NCI-H82 treated with DMSO at 0.1 percent for 48 hours (cell line): Measurements from ENCODE around the gene CTNND2.
"Not testable (repeated sequence)": the region's sequence is repeated elsewhere in the genome, so short reads cannot be mapped to it uniquely, and the experiment has no call there.

Experiments
- DNase-seq: peaks from one replicate; lab custom pipeline; 2025; ENCODE audit not compliant: unreplicated experiment; lab: John Stamatoyannopoulos, UW

CTNND2 gene

DNA sequence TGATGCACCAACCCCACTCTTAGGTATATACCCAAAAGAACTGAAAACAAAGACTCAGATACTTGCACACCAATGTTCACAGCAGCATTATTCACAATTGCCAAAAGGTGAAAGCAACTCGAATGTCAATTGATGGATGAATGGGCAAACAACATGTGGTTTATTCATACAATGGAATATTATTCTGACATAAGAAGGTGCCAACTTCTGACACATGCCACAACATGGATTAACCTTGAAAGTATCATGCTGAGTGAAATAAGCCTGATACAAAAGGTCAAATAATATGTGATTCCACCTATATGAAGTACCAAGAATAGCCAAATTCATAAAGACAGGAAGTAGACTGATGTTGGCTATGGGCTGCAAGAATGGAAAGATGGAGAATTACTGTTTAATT is 35.0 kb downstream of the CTNND2 start:
- DNase-seq, result no peak

DNA sequence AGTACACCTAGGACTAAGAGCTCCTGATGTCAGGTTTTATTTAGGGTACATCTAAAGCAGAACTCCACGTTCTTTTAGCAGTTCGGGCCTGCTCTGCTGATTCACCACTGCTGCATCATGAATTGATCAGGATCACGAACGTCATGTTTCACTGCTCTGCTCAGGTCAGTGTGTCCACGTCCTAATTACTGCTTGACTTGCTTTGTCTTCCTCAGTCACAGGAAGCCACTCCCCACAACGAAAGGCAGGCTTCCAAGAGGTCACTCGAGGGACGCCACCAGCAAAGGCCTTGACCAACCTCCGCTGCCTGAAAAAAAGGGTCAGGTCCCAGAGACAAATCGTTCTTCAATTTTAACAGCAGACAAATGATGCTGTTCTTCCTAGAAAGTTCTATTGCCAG is 40.3 kb downstream of the CTNND2 start:
- DNase-seq, result no peak

DNA sequence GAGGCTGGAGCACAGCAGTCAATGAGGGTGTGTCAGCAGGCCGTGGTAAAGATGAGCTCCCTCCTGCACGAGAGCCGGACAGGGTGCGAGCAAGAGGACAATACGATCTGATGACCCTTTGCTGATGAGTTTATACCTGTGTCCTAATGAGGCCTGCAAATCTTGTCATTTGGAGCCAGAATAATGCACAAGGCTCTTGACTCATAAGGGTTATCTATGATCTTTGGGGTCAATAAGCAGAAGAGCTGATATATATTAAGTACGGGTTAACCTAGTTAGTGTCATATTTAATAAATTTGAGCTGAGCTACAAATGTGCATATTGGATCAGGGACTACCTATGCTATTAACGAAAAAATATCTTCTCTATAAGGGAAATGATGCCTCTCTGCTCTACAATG is 46.9 kb downstream of the CTNND2 start:
- no peak for DNase-seq

DNA sequence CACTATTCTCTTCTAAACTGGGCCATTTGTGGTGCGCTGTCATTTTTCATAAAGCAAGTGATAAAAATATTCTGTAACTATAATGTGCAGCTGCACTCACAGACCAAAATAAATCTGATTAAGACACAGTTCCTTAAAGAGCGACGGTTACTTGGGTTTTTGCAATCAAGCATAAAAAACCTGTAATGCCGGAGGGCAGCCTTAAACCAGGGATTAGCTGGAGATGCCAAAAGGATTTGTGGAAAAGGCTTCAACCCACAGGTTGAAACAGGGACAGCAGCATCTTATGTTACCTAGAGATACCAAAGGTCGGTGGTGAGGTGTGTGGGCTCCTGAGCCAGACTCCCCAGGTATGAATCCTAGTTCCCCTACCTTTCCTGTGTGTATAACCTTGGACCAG is 49.3 kb downstream of the CTNND2 start:
- DNase-seq, result no peak

DNA sequence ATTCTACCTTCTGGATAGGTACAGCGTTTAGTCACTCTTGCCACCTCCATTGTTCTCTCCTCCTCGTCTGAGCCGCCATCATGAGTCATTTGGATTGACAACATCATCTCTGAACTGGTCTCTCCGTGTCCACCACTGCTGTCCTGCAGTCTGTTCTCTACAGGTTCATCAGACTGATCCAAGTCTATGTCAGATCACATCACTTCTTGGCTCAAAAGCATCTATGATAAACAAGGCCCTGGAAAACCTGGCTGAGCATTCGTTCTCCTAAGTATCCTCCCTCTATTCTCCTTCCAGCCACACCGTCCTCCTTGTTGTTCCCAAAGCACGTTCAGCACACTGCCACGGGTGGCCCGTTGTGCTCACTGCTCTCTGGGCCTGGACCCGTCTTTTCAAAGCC is 50.5 kb downstream of the CTNND2 start:
- no peak for DNase-seq

DNA sequence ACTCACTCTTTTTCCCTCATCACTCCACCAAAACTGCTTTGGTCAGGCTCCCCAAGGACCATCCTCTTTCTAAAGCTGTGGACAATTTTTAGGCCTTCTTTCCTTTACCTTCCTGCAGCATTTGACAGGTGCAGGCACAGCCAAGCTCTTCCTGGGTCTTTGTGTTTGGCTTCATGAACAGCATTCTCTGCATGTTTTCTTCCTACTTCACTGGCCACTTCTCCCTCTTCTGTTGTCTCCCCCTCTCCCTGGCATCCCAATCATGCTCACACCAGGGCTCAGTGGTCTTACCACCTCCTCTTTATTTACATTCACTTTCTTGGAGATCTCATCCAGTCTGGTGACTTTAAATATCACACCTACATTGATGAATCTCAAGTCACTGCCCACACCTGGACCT is 51.1 kb downstream of the CTNND2 start:
- DNase-seq, result no peak

DNA sequence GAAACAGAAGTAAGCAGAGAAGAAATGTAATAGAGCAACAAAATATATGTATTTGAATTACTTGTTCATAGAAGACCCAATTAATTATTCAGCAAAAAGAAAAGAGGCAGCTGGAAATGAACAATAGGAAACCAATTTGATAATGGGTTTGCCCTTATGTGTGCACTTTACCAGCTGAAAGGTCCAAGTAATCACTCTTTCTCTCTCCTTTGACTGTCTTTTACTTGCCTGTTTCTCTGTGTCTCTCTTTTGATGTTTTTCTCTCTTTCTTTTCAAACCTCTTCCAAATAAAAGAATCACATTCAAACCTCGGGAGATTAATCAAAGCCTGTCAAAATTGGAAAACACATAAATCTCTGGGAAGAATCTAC is 51.5 kb downstream of the CTNND2 start:
- no peak for DNase-seq

DNA sequence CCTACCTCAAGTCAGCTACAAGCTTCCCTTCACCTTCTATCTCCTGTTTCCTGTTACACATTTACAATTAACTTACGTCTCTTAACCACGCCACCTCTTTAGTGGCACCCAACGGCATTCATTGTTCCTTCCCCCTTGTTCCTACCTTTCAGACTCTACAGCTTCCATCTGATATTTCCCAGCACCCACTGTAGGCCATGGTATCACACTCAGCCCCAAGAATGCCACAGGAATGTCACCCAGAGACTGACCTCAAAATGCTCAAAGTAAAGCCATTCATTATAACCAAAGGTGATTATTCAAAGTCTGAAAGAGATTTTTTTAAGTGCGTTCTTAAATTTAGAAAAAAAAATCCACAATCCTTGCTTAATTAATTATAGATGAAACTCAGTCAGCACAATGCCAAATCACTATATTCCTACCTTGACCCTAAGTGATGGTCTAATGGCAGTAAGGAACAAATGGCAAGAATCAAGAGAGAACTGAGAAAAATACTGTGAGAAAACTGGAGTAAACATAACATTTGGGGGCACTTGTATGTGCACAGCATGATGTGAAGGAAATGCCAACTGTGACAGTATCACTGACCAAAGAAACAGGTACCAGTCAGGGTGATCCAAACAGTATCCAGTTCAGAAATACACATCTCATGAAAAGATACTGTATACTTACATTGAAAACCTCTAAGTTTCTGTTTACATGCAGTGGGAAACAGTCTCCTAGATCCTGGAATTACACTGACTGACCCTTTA is 52.1 kb downstream of the CTNND2 start:
- DNase-seq, result no peak

DNA sequence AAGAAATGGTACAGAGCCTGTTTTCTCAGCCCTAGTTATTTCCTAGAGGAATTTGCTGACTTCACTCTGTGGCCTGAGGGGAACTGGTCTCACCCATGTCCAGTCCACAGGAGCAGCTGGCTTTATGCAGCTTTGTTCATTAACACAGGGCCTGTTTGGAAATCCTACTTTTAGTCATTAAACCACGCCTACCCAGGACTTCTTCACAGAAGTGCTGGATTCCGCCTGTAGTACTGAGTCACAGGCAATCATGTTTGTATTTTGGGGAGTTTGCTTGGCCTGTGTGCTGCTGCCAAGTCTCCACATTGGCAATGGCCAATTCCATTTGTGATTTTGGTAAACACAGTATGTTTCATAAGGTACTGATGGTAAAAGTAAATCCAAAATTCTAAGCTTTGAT is 52.8 kb downstream of the CTNND2 start:
- DNase-seq, result no peak

DNA sequence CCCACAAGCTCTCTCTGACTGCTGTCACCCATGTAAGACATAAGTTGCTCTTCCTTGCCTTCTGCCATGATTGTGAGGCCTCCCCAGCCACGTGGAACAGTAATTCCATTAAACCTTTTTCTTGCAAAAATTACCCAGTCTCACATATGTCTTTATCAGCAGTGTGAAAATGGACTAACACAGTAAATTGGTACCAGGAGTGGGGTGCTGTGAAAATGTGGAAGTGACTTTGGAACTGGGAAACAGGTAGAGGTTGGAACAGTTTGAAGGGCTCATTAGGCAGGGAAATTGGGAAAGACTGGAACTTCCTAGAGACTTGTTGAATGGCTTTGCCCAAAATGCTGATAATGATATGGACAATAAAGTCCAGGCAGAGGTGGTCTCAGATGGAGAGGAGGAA is 75.7 kb downstream of the CTNND2 start:
- DNase-seq, result not testable (repeated sequence)

DNA sequence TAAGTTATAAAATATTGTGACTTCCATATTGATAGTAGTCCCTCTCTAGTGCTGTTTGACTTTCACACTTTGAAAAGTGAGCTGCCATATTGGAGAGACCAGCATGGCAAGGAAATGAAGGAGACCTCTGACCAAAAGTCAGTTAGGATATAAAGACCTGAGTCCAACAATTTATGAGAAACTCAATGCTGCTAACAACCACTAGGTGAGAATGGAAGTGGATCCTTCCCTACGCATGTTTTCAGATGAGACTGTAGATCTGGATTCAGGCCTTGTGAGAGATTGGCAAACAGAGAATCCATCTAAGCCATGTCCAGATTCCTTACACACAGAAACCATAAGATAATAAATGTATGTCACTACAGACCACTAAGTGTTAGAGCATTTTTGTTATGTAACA is 81.6 kb downstream of the CTNND2 start:
- no peak for DNase-seq

DNA sequence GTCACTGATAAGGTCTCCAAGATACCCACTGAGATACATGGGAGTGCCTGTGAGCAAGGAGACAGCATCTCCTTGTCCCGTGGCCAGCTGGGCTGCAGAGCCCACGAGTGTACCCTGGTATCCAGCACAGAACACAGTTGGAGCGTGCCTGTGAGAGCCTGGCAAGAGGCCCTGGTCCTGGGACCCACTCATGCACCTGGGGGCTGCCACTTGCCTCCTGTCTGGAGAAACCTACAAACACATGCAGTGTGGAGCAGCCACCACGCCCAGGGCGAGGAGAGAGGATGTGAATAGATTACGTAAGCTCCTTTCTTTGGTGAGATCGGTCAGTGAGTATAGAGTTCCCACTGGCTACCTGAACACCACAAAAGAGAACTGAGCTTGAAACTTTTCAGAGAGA is 88.3 kb downstream of the CTNND2 start:
- no peak for DNase-seq

DNA sequence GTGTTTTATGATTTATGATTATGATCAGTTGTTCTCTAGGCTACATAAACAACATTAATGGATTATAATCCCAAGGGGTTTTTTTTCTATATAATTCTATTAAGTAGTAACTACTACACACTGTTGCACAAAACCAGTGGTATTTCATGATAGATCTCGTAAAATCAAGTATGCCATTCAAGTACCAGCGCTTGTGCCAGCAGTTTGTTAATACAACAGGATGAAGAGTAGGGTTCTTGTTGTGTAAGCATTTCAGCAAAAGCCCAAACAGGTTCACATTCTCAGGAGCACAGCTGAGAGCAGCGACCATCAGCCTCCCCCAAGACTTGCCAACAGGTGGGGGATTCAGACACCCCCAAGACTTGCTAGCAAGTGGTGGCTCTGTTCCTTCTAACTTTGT is 88.8 kb downstream of the CTNND2 start:
- no peak for DNase-seq

DNA sequence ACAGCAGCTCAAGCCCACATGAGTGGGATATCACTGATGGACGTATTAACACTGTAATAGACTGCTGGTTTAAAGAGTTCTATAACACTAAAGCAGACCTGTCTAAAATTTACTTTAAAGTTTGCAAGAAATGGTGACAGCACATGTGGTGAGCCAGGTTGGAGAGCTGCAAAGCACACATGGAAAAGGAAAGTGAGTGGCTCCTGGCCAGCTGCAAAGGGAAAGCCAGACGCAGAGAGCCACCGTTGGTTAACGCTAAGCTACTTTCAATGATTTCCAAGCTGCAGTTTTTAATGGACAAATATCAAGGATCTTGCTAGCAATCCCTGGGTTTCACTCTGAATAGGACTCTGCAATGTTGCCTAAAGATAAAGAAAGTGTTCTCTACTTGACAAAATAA is 89.9 kb downstream of the CTNND2 start:
- DNase-seq, result no peak

DNA sequence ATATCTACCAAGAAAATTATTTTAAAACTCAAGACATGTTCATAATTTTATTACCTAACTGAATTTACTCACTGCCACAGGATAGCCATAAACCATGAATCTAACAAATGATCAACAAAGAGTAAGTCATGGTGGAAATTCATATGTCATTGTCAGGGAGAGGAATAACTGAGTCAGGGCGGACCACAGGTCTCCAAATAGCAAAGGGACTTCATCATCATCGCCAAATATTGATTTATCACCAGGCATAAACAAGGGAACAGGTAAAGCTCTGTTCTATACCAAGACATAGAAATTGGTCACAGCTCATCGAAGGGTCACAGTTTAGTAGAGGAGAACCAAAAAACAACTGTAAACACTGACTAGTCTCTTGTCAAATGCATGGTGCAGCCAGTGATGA is 94.8 kb downstream of the CTNND2 start:
- no peak for DNase-seq

DNA sequence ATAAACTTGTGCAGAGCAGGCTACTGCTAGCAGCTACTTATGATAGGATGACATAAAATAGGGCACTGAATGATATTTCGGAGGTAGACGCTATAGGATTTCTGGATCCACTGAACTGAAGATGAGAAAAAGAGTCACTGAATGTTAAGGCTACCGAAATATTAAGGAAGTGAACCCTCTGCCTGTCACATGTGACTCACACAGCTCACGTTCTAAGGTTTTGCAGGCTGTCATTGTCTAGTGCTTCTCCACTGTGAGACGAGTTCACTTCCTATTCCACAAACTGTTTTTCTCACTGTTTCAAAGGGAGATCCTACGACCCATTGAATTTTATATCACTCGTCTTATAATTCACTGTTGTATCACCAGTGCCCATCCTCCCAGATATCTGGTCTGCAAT is 100.8 kb downstream of the CTNND2 start:
- DNase-seq, result no peak

DNA sequence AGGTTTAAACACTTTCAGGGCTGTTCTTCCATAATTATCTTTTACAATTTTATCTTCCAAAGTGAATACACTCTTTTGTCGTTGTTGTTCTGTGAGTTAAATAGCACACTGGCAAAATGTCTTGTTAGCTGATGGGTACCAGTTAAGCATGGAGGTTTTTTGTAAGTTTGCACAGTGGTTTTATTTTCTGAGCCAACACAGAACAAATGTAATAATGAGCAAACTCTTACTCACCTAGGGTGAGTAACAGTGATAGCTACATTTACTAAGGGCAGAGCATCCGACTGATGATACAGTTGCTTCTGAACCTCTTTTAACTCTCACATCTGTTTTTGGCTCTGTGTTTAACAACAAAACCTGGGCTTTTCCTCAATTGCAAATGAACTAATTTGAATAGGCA is 103.2 kb downstream of the CTNND2 start:
- DNase-seq, result no peak

DNA sequence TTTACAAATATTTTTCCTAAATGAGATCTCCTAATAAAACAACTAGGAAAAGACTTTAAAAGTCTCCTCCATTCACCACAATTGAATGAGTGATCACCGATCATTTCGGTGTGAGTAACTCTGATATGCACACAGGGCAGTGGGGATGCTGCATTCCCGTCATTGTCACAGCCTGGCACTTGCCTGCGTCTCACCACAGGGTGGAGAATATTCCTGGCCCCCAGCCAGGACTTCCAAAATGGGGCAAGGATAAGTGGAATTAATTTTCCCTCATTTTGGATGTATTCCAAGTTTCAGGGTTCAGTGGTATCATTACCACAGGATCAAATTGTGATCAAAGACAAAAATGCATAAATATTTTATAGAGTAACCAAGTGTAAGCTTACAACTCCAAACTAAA is 107.1 kb downstream of the CTNND2 start:
- no peak for DNase-seq

DNA sequence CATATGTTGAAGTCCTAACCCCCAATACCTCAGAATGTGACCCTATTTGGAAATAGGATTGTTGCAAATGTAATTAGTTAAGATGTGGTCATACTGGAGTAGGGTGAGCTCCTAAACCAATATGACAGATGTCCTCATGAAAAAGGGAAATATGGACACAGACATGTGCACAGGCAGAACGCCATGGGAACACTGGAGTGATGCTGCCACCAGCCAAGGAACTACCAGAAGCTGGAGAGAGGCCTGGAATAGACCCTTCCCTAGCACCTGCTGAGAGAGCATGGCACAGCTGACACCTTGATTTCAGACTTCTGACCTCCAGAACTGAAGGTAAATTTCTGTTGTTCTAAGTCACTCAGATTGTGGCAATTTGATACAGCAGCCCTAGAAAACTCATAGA is 110.8 kb downstream of the CTNND2 start:
- no peak for DNase-seq

DNA sequence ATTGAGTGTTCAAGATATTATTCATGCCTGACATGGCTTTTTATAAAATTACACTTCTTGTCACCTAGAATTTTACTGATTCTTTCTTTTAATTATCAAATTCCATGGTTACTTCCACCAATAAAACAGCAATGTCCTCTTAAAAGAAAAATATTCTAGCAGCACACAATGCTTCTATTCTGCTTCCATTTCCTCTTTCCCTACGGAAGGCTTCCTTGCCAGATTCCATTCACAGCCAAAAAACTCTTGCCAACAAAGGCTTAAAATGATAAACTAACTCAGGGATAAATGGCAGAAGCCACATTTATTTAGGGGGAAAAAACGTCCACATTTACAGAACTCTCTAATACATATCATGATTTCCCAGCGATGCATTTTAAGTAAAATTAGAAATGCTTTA is 111.6 kb downstream of the CTNND2 start:
- no peak for DNase-seq

DNA sequence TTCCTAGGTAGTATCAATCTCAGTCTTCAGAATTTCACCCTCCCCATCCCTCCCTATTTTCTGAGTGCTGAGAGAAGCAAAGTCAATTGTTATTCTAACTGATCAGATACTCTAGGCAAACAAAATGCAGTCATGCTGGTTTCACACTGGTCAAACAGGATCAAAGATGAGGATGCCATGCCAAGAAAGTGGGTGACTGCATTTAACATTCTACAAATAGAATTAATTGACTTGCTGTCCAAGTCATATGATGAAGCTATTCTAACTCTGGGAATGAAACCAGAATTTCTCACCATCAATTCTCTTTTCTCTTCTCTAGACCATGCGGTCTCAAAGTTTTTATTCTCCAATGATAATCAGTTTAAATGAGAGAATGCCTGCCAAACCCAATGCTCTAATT is 112.5 kb downstream of the CTNND2 start:
- no peak for DNase-seq

DNA sequence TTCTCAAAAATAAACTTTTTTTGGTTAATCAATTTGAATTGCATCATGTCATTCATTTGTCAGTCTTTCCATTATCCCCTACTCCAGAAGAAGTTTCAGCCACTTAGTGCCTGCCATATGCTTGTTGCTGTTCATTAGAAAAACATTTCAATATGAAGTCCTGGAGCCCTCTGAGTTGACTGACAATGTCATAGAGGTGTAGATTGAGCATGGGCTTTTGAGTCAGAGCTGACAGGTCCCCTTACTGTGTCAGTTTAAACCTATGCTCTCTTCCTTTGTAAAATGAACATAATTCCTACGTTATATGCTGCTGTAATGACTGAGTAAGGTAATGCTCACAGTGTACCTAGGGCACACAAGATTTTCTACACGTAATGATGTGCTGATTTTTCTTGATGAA is 114.0 kb downstream of the CTNND2 start:
- DNase-seq, result no peak

DNA sequence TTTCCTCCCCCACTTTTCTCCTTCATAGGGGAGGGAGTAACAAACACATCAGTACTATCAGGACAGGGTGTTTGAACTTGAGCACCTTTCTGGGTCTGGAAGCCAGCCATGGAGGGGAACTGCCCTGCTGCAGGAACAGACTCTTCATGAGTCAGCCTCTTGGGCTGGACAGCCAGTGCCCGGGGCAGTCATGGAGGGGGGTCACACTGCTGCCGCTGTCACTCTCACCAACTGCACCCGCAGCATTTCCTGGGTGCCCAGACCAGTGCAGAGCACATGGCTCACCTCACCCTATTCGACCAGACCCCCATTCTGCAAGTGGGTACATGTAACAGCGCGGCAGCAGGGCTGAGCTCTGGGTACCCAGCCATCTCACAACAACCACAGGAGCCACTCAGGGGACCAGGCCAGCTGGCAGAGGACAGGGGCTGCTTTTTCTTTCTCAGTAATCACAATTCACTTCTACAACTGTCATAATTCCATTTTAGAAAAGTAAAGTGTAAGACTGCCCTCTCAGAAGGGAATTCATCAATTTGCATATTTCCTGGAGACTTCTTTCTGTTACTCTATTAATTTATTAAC is 118.4 kb downstream of the CTNND2 start:
- no peak for DNase-seq
